ENCODE results near the gene DCLK1. TPM values are rescaled to one million over a fixed set of nuclear protein-coding genes. Genes with fewer than 3 reads are reported as not detected.

Gene DCLK1
- total and polyA plus RNA-seq, 5 donors from 2014 or later = not detected

- Histone ChIP-seq H3K27ac (ENCODE audit: insufficient read depth, low read length, poor library complexity, severe bottlenecking) (no peak overlapping the region), H3K9me3 (ENCODE audit: control insufficient read depth in 2 of 2, low read length in 2 of 2) (no peaks in the 10 kb centered on the region), H3K4me1 (ENCODE audit: control insufficient read depth, insufficient read depth, low read length, poor library complexity, severe bottlenecking) (no peaks in the 10 kb centered on the region), H3K27me3 (ENCODE audit: control insufficient read depth, insufficient read depth, low read length) (no peaks in the 10 kb centered on the region), H3K36me3 (ENCODE audit: control insufficient read depth, insufficient read depth, low read length) (no peaks in the 10 kb centered on the region), H3K4me3 (ENCODE audit: low read depth, low read length) (no peak overlapping the region)
- peaks cover 0 to 4% (median 2%) of the 10 kb centered on the region in 7 donors for H3K9me3 Mint-ChIP-seq
- peaks cover 4% of the 10 kb centered on the region for H3K27me3 Mint-ChIP-seq
- H3K4me1 Mint-ChIP-seq = no peaks in the 10 kb centered on the region
- ATAC-seq (ENCODE audit: low read depth in 2 of 2) (no peak), DNase-seq (no peak)
- no peak overlapping the region for H3K4me3 Mint-ChIP-seq
- no peak overlapping the region for H3K27ac Mint-ChIP-seq
- no peaks in the 10 kb centered on the region for H3K36me3 Mint-ChIP-seq
Observed at GRCh38 chr13:35874704-35875103, 256.5 kb downstream of the DCLK1 start.

GRCh38 chr13:35872369-35872768 is 258.8 kb downstream of the DCLK1 start:
- H3K36me3 Mint-ChIP-seq = no peaks in the 10 kb centered on the region
- Histone ChIP-seq H3K27me3 (ENCODE audit: control insufficient read depth, insufficient read depth, low read length) (no peaks in the 10 kb centered on the region), H3K4me1 (ENCODE audit: control insufficient read depth, insufficient read depth, low read length, poor library complexity, severe bottlenecking) (no peaks in the 10 kb centered on the region), H3K36me3 (ENCODE audit: control insufficient read depth, insufficient read depth, low read length) (no peaks in the 10 kb centered on the region), H3K9me3 (ENCODE audit: control insufficient read depth in 2 of 2, low read length in 2 of 2) (no peaks in the 10 kb centered on the region), H3K27ac (ENCODE audit: insufficient read depth, low read length, poor library complexity, severe bottlenecking) (no peak overlapping the region), H3K4me3 (ENCODE audit: low read depth, low read length) (no peak overlapping the region)
- no peak for ATAC-seq (ENCODE audit: low read depth in 2 of 2)
- H3K4me3 Mint-ChIP-seq = no peak overlapping the region
- peaks cover 0 to 4% (median 2%) of the 10 kb centered on the region in 7 donors for H3K9me3 Mint-ChIP-seq
- no peaks in the 10 kb centered on the region for H3K4me1 Mint-ChIP-seq
- H3K27me3 Mint-ChIP-seq = peaks cover 4% of the 10 kb centered on the region
- no peak for DNase-seq
- H3K27ac Mint-ChIP-seq = no peak overlapping the region

- Mint-ChIP-seq H3K9me3 (peaks cover 0 to 4% (median 2%) of the 10 kb centered on the region in 7 donors), H3K36me3 (no peaks in the 10 kb centered on the region), H3K27ac (no peak overlapping the region), H3K4me3 (no peak overlapping the region), H3K4me1 (no peaks in the 10 kb centered on the region), H3K27me3 (peaks cover 4% of the 10 kb centered on the region)
- Histone ChIP-seq H3K4me1 (ENCODE audit: control insufficient read depth, insufficient read depth, low read length, poor library complexity, severe bottlenecking) (no peaks in the 10 kb centered on the region), H3K4me3 (ENCODE audit: low read depth, low read length) (no peak overlapping the region), H3K9me3 (ENCODE audit: control insufficient read depth in 2 of 2, low read length in 2 of 2) (no peaks in the 10 kb centered on the region), H3K27ac (ENCODE audit: insufficient read depth, low read length, poor library complexity, severe bottlenecking) (no peak overlapping the region), H3K36me3 (ENCODE audit: control insufficient read depth, insufficient read depth, low read length) (no peaks in the 10 kb centered on the region), H3K27me3 (ENCODE audit: control insufficient read depth, insufficient read depth, low read length) (no peaks in the 10 kb centered on the region)
- DNase-seq (no peak), ATAC-seq (ENCODE audit: low read depth in 2 of 2) (no peak)
Observed at GRCh38 chr13:35871561-35871960, 259.6 kb downstream of the DCLK1 start.

- DNase-seq = no peak
- Mint-ChIP-seq H3K4me1 (no peaks in the 10 kb centered on the region), H3K4me3 (no peak overlapping the region), H3K9me3 (peaks cover 0 to 7% (median 2%) of the 10 kb centered on the region in 7 donors), H3K27ac (no peak overlapping the region), H3K27me3 (no peaks in the 10 kb centered on the region), H3K36me3 (no peaks in the 10 kb centered on the region)
- Histone ChIP-seq H3K4me3 (ENCODE audit: low read depth, low read length) (no peak overlapping the region), H3K36me3 (ENCODE audit: control insufficient read depth, insufficient read depth, low read length) (no peaks in the 10 kb centered on the region), H3K9me3 (ENCODE audit: control insufficient read depth in 2 of 2, low read length in 2 of 2) (no peaks in the 10 kb centered on the region), H3K27ac (ENCODE audit: insufficient read depth, low read length, poor library complexity, severe bottlenecking) (no peak overlapping the region), H3K27me3 (ENCODE audit: control insufficient read depth, insufficient read depth, low read length) (no peaks in the 10 kb centered on the region), H3K4me1 (ENCODE audit: control insufficient read depth, insufficient read depth, low read length, poor library complexity, severe bottlenecking) (no peaks in the 10 kb centered on the region)
- ATAC-seq (ENCODE audit: low read depth in 2 of 2) = no peak
Observed at GRCh38 chr13:35866801-35867200, 264.4 kb downstream of the DCLK1 start.

GRCh38 chr13:35865341-35866240 is 265.6 kb downstream of the DCLK1 start:
- Histone ChIP-seq H3K4me3 (ENCODE audit: low read depth, low read length) (no peak overlapping the region), H3K36me3 (ENCODE audit: control insufficient read depth, insufficient read depth, low read length) (no peaks in the 10 kb centered on the region), H3K27me3 (ENCODE audit: control insufficient read depth, insufficient read depth, low read length) (no peaks in the 10 kb centered on the region), H3K4me1 (ENCODE audit: control insufficient read depth, insufficient read depth, low read length, poor library complexity, severe bottlenecking) (no peaks in the 10 kb centered on the region), H3K27ac (ENCODE audit: insufficient read depth, low read length, poor library complexity, severe bottlenecking) (no peak overlapping the region), H3K9me3 (ENCODE audit: control insufficient read depth in 2 of 2, low read length in 2 of 2) (no peaks in the 10 kb centered on the region)
- ATAC-seq (ENCODE audit: low read depth in 2 of 2) (no peak), DNase-seq (no peak)
- no peaks in the 10 kb centered on the region for H3K4me1 Mint-ChIP-seq
- H3K27ac Mint-ChIP-seq = no peak overlapping the region
- no peak overlapping the region for H3K4me3 Mint-ChIP-seq
- H3K9me3 Mint-ChIP-seq = peaks cover 0 to 6% (median 4%) of the 10 kb centered on the region in 7 donors
- no peaks in the 10 kb centered on the region for H3K36me3 Mint-ChIP-seq
- no peaks in the 10 kb centered on the region for H3K27me3 Mint-ChIP-seq

GRCh38 chr13:35860661-35861060 is 270.5 kb downstream of the DCLK1 start:
- DNase-seq (no peak), ATAC-seq (ENCODE audit: low read depth in 2 of 2) (no peak)
- Histone ChIP-seq H3K9me3 (ENCODE audit: control insufficient read depth in 2 of 2, low read length in 2 of 2) (no peaks in the 10 kb centered on the region), H3K36me3 (ENCODE audit: control insufficient read depth, insufficient read depth, low read length) (no peaks in the 10 kb centered on the region), H3K27me3 (ENCODE audit: control insufficient read depth, insufficient read depth, low read length) (peaks cover 2% of the 10 kb centered on the region), H3K4me1 (ENCODE audit: control insufficient read depth, insufficient read depth, low read length, poor library complexity, severe bottlenecking) (no peaks in the 10 kb centered on the region), H3K27ac (ENCODE audit: insufficient read depth, low read length, poor library complexity, severe bottlenecking) (no peak overlapping the region), H3K4me3 (ENCODE audit: low read depth, low read length) (no peak overlapping the region)
- H3K9me3 Mint-ChIP-seq = peaks cover 0 to 10% (median 7%) of the 10 kb centered on the region in 7 donors
- H3K4me3 Mint-ChIP-seq = no peak overlapping the region
- peaks cover 9% of the 10 kb centered on the region for H3K27me3 Mint-ChIP-seq
- H3K36me3 Mint-ChIP-seq = no peaks in the 10 kb centered on the region
- no peaks in the 10 kb centered on the region for H3K4me1 Mint-ChIP-seq
- no peak overlapping the region for H3K27ac Mint-ChIP-seq

- H3K36me3 Mint-ChIP-seq = no peaks in the 10 kb centered on the region
- peaks cover 9% of the 10 kb centered on the region for H3K27me3 Mint-ChIP-seq
- Histone ChIP-seq H3K27ac (ENCODE audit: insufficient read depth, low read length, poor library complexity, severe bottlenecking) (no peak overlapping the region), H3K36me3 (ENCODE audit: control insufficient read depth, insufficient read depth, low read length) (no peaks in the 10 kb centered on the region), H3K4me3 (ENCODE audit: low read depth, low read length) (no peak overlapping the region), H3K9me3 (ENCODE audit: control insufficient read depth in 2 of 2, low read length in 2 of 2) (no peaks in the 10 kb centered on the region), H3K4me1 (ENCODE audit: control insufficient read depth, insufficient read depth, low read length, poor library complexity, severe bottlenecking) (no peaks in the 10 kb centered on the region), H3K27me3 (ENCODE audit: control insufficient read depth, insufficient read depth, low read length) (peaks cover 2% of the 10 kb centered on the region)
- H3K27ac Mint-ChIP-seq = no peak overlapping the region
- H3K9me3 Mint-ChIP-seq = peaks cover 0 to 10% (median 7%) of the 10 kb centered on the region in 7 donors
- no peaks in the 10 kb centered on the region for H3K4me1 Mint-ChIP-seq
- H3K4me3 Mint-ChIP-seq = no peak overlapping the region
- no peak for DNase-seq
- ATAC-seq (ENCODE audit: low read depth in 2 of 2) = no peak
Observed at GRCh38 chr13:35859981-35860380, 271.2 kb downstream of the DCLK1 start.

- Mint-ChIP-seq H3K4me3 (no peak overlapping the region), H3K4me1 (no peaks in the 10 kb centered on the region), H3K27me3 (peaks cover 9% of the 10 kb centered on the region), H3K36me3 (no peaks in the 10 kb centered on the region), H3K9me3 (peaks cover 2 to 10% (median 7%) of the 10 kb centered on the region in 7 donors), H3K27ac (no peak overlapping the region)
- Histone ChIP-seq H3K9me3 (ENCODE audit: control insufficient read depth in 2 of 2, low read length in 2 of 2) (no peaks in the 10 kb centered on the region), H3K27me3 (ENCODE audit: control insufficient read depth, insufficient read depth, low read length) (peaks cover 2% of the 10 kb centered on the region), H3K4me3 (ENCODE audit: low read depth, low read length) (no peak overlapping the region), H3K27ac (ENCODE audit: insufficient read depth, low read length, poor library complexity, severe bottlenecking) (no peak overlapping the region), H3K4me1 (ENCODE audit: control insufficient read depth, insufficient read depth, low read length, poor library complexity, severe bottlenecking) (no peaks in the 10 kb centered on the region), H3K36me3 (ENCODE audit: control insufficient read depth, insufficient read depth, low read length) (no peaks in the 10 kb centered on the region)
- no peak for ATAC-seq (ENCODE audit: low read depth in 2 of 2)
- no peak for DNase-seq
Observed at GRCh38 chr13:35858665-35859064, 272.5 kb downstream of the DCLK1 start.
